Fibroblast of lung (primary cell): Measurements from ENCODE around the gene CIB1.

Experiments used
- CTCF ChIP-seq, 2 donors: IDR thresholded peaks in 1 of 2; conservative IDR thresholded peaks in 1 of 2; 1 replicate in 1 of 2; 2 replicates in 1 of 2; pipeline ENCODE4 v1.5.1; 2011 to 2012; ENCODE audit warnings: low read length in 2 of 2, control low read depth in 1 of 2, inconsistent platforms in 1 of 2, low read depth in 1 of 2, mild to moderate bottlenecking in 1 of 2
- EZH2 ChIP-seq: IDR thresholded peaks from 2 replicates; pipeline ENCODE4 v1.5.1; 2012; ENCODE audit warnings: low read length, control low read depth, mild to moderate bottlenecking; ENCODE audit errors: missing control alignments

- TF ChIP-seq CTCF (conservative IDR thresholded peaks at IDR 0.05 in 1 of 2, IDR thresholded peaks at IDR 0.05 in 1 of 2; ENCODE audit: low read depth in 1 of 2, low read length in 2 of 2) (no peak), EZH2 (no peak)
These were observed 43.8 kb downstream of the CIB1 start for GRCh38 chr15:90189781-90190467.
